NCI-H524 treated with DMSO at 0.1 percent for 48 hours (cell line): ENCODE measurements around the gene TEX22.

Source experiments
- DNase-seq: peaks from one replicate; lab custom pipeline; 2025; lab: John Stamatoyannopoulos, UW

The TEX22 gene

DNA sequence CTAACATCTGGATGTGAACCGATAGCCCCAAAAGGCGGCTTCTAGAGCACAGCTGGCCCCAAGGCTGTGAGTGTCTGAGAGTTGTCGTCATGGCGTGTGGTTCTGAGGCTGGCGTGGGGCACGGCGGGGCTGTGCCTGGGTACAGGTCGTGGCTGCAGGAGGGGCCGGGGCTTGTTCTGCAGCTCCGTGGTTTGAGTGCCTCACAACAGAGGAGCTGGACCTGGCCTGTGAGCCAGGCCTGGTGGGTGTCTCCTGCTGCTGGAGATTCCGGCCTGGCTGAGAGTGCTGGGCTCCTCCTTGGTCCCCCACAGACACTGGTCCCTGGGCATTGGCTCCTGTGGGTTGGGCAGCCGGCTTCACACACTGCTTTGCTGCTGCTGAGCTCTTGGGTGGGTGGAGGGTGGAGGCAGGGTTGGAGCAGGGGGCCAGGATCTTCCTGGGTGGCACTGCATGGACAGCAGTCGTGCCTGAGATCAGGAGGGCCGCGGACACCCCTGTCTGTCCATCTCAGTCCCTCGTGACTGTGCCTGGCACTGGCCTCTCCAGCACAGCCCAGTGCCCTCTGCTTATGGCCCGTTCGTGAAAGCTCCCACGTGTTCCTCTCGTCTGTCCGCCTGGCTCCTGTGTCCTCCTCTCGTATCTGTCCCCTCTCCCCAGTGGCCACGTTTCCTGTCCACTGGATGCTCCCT lies 31.8 kb upstream of the TEX22 start:
- DNase-seq: no peak

DNA sequence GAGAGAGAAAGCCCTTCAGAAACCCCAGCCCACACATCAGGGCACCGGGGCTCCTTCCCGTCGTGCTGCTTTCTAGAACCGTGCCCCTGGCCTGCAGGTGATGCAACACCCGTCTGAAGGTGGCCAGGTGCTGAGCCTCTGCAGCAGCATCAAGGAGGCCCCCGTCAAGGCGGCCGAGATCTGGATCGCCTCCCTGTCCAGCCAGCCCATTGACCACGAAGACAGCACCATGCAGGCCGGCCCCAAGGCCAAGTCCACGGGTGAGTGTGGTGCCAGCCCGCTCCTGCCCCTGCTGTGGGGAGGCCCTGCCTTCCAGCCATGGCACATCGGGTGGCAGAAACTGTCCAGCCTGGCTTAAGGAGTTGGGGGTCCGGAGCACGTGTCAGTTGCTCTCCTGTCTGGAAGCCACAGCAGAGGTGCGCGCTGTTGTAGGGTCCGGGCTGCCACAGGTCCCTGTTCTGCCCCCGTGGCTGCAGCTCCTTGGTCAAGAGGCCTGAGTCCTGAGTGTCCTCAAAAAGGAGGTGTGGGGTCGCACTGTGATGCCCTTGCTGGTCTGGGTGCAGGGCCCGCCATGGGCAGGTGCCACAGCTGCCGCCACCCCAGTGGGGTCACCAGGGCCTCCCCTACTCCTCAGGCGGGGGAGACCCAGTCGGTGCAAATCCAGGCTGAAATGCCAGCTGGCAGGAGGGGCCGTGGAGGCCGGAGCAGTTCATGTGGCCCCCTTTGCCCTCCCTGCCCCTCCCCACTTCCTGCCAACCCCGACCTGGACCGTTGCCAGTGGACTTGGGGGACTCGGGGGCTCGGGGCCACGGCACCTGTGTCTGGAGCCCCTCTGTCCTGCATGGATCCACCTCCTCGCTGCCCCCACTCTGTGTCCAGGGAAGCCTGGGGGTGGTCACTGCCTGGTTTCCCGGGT lies 31.0 kb upstream of the TEX22 start:
- no peak for DNase-seq

DNA sequence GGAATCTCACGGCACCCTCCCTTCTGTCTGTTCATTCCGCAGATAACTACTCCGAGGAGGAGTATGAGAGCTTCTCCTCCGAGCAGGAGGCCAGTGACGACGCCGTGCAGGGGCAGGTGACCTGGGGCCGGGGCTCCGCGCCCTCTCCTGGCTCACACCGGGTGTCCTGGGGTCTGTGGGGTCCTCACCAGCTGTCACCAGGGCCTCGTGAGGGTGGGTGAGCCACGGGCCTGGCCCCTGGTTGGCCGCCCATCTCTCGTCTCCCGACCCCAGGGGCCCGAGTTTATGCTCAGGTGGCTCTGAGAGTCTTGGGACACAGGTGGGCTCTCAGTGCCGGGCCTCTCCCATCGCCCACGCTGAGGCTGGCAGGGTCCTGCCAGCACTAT lies 30.3 kb upstream of the TEX22 start:
- no peak for DNase-seq

DNA sequence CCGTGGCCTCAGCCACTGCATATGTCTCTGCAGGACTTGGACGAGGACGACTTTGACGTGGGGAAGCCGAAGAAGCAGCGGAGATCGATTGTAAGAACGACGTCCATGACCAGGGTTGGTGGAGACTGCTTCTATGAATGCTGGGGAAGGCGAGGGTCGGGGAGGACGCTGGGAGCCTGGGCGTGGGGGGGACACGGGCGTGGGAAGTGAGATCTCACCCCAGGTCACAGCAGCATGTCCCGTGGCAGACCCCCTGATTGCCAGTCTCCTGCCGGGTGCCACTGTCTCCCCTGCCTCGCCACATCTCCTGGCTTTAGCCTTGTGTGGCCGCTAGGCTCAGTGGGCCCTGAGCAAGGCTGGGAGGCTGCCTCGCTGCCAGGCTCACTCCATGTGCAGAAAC lies 29.9 kb upstream of the TEX22 start:
- DNase-seq: no peak

DNA sequence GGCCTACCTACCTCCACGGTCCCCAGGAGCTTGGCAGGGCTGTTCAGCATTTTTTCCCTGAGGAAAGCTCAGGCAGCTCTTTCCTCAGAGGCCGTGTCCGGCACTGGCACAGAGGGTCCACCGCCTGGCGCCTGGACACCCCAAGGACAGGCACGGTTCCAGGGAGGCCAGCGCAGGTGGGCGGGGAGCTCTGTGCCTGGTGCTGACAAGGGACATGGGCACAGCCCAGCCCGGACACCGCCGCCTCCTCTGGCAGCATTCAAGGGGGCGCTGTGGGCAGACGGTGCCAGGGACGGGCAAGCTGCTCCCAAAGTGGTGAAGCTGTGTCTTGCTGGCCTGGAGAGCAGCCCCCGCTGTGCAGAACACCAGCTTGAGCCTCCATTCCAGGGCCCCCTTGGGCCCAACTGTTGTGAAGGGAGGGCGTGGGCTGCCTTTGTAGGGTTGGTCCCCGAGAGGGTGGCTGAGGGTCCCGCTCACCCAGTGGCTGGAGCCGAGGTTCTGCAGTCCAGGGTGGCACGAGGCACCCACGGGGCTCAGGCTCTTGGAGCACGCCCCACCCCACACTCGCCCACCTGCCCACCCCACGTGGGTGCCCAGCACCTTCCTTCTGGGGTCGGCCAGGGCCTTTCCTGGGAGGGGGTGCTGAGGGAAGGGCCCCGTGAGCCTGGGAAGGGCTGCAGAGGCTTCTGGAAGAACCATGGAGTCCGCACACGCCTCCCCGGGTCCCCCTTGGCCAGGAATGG lies 29.3 kb upstream of the TEX22 start:
- no peak for DNase-seq

DNA sequence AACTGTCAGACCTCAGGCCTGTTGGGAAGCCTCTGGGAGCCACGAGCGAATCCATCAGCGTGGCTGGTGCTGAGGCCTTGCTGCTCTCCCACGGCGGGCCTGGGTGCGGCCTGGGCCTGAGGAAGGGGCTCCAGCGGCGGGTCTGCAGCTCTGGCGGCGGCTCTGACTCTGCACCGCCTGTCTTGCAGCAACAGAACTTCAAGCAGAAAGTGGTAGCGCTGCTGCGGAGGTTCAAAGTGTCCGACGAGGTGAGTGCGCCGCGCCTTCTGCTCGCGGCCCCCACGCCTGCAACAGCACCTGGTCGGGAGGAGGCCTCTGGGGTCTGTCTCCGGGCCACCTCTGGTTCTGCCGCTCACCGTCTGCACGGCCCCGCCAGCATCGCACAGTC lies 28.7 kb upstream of the TEX22 start:
- DNase-seq: no peak

DNA sequence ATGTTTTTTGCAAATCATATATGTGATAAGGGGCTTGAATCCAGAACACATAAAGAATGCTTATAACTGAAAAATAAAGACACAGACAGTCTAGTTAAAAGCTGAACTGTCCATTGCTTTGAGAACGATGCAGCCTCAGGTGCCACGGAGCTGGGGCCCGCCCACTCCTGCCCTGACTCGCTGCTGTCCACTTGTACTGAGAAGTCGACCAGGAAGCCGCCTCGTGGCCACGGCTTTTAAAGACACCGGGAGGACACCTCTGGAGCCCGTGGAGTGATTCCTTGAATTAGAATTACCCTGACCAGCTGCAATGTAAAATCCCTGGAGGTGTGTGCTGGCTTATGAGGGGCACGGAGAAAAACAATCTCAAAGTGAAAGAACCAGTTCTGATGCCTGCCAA lies 23.9 kb upstream of the TEX22 start:
- no peak for DNase-seq

DNA sequence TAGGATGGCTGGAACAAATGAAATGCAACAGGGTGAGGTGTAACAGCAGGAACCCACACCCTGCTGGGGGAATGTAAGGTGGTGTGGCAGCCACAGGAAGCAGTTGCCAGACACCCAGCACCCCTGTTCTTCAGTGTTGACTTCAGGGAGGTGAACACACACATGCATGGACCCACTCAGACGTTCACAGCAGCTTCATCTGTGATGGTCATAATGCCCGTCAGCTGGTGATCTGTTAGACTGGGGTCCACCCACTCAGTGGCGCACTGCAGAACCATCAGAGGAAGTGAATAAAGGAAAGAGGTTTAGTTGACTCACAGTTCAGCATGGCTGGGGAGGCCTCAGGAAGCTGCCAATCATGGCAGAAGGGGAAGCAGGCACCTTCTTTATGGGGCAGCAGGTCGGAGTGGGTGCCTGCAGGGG lies 22.7 kb upstream of the TEX22 start:
- DNase-seq: no peak

DNA sequence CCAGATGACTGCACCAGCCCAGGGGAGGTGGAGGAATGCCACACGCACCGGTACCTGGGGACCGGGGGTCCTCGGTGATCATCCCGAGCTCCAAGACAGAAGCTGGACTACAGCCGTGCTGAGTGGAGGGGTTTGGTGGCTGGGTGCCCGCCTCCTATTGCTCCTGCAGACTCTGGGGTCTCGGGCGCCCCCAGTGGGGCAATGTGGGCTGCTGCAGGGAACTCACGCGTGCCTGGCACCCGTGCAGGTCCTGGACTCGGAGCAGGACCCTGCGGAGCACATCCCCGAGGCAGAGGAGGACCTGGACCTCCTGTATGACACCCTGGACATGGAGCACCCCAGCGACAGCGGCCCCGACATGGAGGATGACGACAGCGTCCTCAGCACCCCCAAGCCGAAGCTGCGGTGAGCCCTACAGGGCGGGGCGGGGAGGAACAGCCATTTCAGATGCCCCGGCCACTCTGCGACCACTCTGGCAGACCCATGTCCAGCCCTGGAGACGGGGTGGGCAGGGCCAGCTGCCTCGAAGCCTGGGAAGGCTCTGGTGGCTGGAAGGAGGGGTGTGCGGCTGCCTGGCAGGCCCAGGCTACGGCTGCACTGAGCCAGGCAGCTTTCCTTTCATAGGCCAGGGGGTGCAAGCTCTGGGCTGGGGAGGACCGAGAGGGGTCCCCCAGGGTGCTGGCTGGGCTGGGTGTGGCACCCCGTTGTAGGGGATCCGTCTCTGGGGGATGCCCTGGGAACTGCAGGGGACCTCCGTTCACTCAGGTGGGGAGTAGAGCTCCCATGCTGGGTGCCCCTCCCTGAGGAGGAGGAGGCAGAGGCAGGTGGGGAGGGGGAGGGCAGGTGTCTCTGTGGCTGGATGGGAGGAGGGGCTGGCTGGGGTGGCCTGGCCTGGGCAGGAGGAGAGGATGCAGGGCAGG lies 21.6 kb upstream of the TEX22 start:
- no peak for DNase-seq

DNA sequence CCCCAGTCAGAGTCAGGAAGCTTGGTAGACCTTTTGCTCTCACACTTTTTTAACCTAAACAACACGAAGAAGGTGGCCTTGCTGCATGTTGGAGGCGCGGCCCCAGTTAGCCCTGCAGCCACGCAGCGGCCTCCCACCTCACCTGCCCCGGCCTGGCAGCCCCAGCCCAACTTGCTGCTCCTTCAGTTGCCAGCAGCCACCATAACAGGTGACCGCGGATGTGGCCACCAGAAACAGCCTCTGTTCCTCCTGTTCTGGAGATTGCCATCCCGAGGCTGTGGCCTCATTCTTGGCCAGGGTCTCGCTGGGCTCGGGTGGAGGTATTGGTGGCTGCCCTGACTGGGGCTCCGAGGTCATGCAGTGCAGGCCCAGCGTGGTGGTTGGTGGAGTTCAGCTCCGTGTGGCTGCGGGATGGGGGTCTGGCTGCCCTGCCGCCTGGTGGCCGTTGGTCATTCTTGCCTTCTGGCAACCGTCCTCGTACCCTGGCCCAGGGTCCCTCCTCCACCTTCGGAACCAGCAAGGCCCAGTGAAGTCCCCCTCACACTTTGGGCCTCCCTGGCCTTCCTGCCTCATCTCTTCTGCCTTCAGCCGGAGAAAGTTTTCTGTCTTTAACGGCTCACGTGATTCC lies 20.7 kb upstream of the TEX22 start:
- DNase-seq: no peak

DNA sequence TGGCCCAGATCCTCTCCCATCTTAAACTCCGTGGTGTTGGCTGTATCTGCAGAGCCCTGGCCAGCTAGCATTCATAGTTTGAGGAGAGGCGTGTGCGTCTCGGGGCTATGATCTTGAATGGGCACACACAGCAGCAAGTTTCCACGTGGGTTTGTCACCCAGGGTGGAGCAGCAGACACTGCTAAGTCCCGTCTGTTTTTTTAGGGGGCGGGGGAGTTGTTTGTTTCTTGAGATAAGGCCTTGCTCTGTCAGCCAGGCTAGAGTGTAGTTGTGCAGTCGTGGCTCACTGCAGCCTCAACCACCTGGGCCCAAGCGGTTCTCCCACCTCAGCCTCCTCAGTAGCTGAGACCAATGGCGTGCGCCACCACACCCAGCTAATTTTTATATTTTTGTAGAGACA lies 20.1 kb upstream of the TEX22 start:
- no peak for DNase-seq

DNA sequence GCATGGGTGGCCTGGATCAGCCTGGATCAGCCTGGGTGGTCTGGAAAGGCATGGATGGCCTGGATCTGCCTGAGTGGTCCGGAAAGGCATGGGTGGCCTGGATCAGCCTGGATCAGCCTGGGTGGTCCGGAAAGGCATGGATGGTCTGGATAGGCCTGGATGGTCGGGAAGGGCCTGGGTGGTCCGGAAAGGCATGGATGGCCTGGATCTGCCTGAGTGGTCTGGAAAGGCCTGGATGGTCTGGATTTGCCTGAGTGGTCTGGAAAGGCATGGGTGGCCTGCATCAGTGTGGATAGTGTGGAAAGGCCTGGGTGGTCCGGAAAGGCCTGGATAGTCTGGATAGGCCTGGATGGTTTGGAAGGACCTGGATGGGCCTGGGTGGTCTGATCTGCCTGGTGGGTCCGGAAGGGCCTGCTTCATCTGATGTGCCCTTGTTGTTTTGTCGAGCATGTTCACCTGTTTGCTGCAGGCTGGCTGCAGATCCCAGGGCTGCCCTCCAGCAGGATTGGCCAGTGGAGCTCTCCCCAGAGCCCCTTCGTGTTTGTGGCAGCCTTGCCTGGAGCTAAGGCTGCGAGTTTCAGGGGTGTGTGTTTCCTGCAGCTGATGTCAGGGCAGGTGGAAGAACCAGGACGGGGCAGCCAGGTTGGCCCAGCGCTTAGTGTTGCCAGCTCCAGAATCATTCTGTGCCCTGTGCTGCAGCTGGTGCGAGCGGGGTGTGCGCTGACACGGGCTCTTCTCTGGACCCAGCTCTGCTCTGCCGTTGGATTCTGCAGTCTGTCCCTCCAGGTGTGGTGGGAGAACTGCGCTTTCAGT lies 19.3 kb upstream of the TEX22 start:
- DNase-seq: no peak

DNA sequence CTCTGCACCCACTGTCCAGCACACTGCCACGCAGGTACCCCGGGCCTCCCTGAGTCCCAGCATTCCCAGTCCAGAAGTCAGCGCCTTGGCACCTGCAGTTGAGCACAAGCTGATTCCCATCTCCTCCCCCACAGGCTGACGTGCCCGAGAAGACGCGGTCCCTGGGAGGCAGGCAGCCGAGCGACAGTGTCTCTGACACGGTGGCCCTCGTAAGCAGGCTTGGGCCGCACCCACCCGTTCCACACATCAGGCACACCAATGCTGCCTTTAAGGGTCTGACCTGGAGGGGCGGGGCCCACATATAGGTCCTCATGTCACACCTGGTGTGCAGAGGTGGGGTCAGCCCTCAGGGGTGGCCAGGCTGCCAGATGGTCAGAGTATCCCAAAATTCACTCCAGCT lies 18.4 kb upstream of the TEX22 start:
- no peak for DNase-seq

DNA sequence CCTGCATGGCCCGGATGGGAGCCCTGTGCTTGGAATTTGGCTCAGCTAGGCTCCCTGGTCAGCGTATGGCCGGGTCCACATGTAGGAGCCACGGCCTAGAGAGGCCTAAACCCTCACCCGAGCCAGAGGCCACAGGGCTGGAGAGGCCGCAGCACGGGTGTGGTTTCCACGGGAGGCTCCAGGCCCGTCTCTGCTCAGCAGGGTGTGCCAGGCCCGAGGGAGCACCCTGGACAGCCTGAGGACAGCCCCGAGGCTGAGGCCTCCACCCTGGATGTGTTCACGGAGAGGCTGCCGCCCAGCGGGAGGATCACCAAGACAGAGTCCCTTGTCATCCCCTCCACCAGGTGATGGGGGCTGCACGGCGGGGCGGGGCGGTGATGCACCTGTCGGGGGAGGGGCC lies 17.6 kb upstream of the TEX22 start:
- no peak for DNase-seq

DNA sequence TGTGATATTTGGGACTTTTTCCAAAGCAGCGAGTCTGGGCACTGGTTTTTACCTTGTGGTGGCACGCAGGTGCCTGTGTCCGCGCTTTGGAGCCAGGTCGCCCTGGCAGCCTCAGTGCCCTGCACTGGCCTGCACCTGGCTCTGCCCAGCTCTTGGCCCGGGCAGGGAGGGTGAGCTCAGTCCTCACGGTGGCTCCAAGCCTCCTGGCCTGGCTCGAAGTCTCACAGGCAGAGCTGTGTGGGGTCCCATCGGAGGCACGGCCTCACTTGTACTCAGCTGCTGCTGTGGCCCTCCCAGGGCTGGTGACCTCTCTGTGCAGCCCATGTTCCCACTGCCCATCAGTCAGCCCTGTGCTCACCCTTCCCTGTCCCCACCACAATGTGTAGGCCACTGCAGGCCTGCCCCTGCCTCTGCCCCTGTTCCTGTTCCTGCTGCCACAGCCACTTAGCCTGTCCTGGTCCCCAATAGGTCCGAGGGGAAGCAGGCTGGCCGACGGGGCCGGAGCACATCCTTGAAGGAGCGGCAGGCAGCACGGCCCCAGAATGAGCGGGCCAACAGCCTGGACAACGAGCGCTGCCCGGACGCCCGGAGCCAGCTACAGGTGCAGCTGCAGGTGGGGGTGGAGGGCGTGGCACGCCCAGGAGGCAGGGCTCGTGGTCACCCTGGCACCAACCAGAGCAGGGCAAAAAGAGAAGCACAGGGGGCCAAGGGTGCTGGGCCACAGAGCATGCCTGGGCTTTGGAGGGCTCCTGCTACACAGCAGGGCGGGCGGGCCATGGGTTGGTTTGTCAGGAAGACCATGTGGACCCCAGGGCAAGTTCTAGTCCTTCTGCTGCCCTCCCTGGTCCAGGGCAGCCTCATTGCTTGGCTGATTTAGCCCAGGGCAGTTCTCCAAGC lies 16.6 kb upstream of the TEX22 start:
- DNase-seq: no peak

DNA sequence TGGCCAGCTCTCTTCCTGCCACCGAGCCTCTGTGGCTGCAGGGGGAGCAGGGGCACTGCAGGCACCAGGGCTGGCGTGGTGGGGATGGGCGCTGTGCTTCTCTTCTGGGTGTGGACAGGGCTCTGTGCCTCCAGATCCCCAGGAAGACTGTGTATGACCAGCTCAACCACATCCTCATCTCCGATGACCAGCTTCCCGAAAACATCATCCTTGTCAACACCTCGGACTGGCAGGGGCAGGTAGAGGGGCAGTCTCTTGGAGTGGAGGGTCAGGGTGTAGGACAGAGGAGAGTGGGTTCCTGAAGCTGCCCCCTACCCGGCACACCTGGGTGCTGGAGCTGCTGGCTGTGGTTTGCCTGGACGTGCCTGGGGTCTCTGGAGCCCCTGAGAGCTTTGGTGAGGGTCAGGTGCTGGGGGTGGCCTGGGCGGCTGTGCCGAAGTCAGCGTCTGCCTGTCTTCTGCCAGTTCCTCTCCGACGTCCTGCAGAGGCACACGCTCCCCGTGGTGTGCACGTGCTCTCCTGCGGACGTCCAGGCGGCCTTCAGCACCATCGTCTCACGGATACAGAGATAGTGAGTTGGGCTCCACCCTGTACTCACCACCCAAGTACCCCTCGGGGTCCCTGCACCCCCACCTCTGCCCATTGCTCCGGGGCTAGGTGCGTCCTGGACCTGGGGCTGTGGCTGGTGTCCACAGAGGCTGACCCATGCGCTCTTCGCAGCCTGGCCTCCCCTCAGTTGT lies 15.8 kb upstream of the TEX22 start:
- no peak for DNase-seq

DNA sequence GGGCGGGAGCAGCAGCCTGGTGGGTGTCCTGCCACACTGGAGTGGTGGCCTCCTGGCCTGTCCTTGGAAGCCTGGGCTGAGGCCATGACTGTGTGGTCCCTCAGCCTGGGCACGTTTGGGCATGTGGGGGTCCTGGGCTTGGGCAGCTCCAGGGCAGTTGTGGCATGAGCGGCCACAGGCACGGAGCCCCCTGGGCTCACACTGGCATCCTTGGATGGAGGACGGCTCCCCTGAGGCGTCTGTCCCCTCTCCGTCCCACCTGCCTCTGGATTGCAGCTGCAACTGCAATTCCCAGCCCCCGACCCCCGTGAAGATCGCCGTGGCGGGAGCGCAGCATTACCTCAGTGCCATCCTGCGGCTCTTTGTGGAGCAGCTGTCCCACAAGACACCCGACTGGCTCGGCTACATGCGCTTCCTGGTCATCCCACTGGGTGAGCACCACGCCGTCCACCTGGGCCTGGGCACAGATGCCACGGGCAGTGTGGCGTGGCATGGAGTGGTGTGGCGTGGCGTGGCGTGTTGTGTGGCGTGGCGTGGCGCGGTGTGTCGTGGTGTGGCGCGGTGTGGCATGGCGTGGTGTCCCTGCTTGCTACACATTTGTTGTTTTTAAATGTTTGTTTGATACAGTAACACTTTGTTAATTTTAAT lies 15.1 kb upstream of the TEX22 start:
- DNase-seq: no peak

DNA sequence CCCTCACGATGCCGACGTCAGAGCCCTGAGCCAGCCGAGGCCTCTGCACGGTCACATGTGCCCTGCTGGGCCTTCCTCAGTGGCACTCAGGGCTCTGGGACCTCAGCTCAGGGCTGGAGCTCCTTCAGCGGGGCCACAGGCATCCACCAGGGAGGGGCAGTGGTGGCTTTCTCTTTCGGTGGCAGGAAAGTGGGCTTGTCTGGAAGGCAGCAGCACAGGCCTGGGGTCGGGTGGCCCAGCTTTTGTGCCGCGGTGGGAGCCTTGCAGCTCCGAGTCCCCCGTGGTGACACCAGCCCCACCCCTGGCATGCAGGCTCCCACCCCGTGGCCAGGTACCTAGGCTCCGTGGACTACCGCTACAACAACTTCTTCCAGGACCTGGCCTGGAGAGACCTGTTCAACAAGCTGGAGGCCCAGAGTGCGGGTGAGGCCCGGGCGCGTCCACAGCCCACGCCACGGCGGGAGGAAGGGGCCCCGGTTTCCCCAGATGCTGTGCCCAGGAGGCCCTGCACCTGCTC lies 14.2 kb upstream of the TEX22 start:
- DNase-seq: no peak
